Ovary (tissue), 3 donors: ENCODE results near the gene COMMD4.

Source experiments
- CTCF ChIP-seq, 3 donors: fragments of 450-650 bp in 2 of 3; fragments of 200-600 bp in 1 of 3; IDR thresholded peaks; one replicate each; pipeline versions ENCODE4 v1.5.1 to v1.8.0; 2016 to 2022; ENCODE audit warnings: antibody characterized with exemption in 3 of 3, mild to moderate bottlenecking in 1 of 3
- EP300 ChIP-seq: sonication (generic); formaldehyde crosslinking; IDR thresholded peaks from one replicate; pipeline ENCODE4 v1.6.1; 2017; ENCODE audit warnings: antibody characterized with exemption
- POLR2A ChIP-seq: fragments of 450-650 bp; IDR thresholded peaks from one replicate; pipeline ENCODE4 v1.6.1; 2017; ENCODE audit warnings: antibody characterized with exemption, mild to moderate bottlenecking, moderate library complexity
- donor health status: DM: no; HTN: no; CAD: no.

GRCh38 chr15:75306188-75306587 lies 29.7 kb upstream of the COMMD4 start:
- TF ChIP-seq CTCF (IDR thresholded peaks at IDR 0.05) = no peak
- no peak for TF ChIP-seq POLR2A
- no peak for TF ChIP-seq EP300
